ENCODE measurements around the gene RNF182. TPM values are rescaled to one million over a fixed set of nuclear protein-coding genes. Genes with fewer than 3 reads are reported as not detected.

Gene RNF182
- total RNA-seq, 2 experiments from 2014 or later: 0.11 to 0.20 TPM

GRCh38 chr6:13915561-13916229, 9.1 kb upstream of the RNF182 start:
- no peak for TF ChIP-seq CTCF (IDR thresholded peaks at IDR 0.05)
- Histone ChIP-seq H3K36me3 (ENCODE audit: insufficient read depth, low read length) (no peaks in the 10 kb centered on the region), H3K4me1 (ENCODE audit: insufficient read depth, low read length) (no peaks in the 10 kb centered on the region), H3K27me3 (ENCODE audit: control insufficient read depth in 1 of 2, insufficient read depth in 2 of 2, low read length in 2 of 2) (peaks cover 5 to 6% of the 10 kb centered on the region in 2 experiments), H3K27ac (ENCODE audit: low read depth in 1 of 2, low read length in 2 of 2) (no peak overlapping the region), H3K4me3 (ENCODE audit: low read length) (no peak overlapping the region), H3K9me3 (ENCODE audit: control insufficient read depth in 1 of 2, insufficient read depth in 1 of 2, low read length in 2 of 2) (no peaks in the 10 kb centered on the region)
- ChIA-PET CTCF (no interaction called here), POLR2A (no interaction called here)
- DNase-seq (no peak), ATAC-seq (ENCODE audit: poor library complexity) (no peak)
- Mint-ChIP-seq H3K27me3 (peaks cover 46% of the 10 kb centered on the region), H3K36me3 (ENCODE audit: low read depth) (no peaks in the 10 kb centered on the region), H3K4me1 (ENCODE audit: low read depth) (no peaks in the 10 kb centered on the region), H3K4me3 (no peak overlapping the region), H3K27ac (no peak overlapping the region), H3K9me3 (no peaks in the 10 kb centered on the region)
- intact Hi-C loops (cut with DNase I, micrococcal nuclease): no loop called here

- ATAC-seq (ENCODE audit: poor library complexity) (no peak), DNase-seq (no peak)
- Histone ChIP-seq H3K4me1 (ENCODE audit: insufficient read depth, low read length) (no peaks in the 10 kb centered on the region), H3K36me3 (ENCODE audit: insufficient read depth, low read length) (no peaks in the 10 kb centered on the region), H3K27me3 (ENCODE audit: control insufficient read depth in 1 of 2, insufficient read depth in 2 of 2, low read length in 2 of 2) (peaks cover 5 to 9% of the 10 kb centered on the region in 2 experiments), H3K27ac (ENCODE audit: low read depth in 1 of 2, low read length in 2 of 2) (no peak overlapping the region), H3K4me3 (ENCODE audit: low read length) (no peak overlapping the region), H3K9me3 (ENCODE audit: control insufficient read depth in 1 of 2, insufficient read depth in 1 of 2, low read length in 2 of 2) (no peaks in the 10 kb centered on the region)
- H3K9me3 Mint-ChIP-seq: no peaks in the 10 kb centered on the region
- H3K4me3 Mint-ChIP-seq: no peak overlapping the region
- intact Hi-C loops (cut with DNase I, micrococcal nuclease): no loop called here
- no peaks in the 10 kb centered on the region for H3K36me3 Mint-ChIP-seq (ENCODE audit: low read depth)
- no peak overlapping the region for H3K27ac Mint-ChIP-seq
- H3K4me1 Mint-ChIP-seq (ENCODE audit: low read depth): no peaks in the 10 kb centered on the region
- ChIA-PET CTCF (no interaction called here), POLR2A (no interaction called here)
- peaks cover 46% of the 10 kb centered on the region for H3K27me3 Mint-ChIP-seq
- no peak for TF ChIP-seq CTCF (IDR thresholded peaks at IDR 0.05)
These were observed 8.4 kb upstream of the RNF182 start for GRCh38 chr6:13916230-13916944.

GRCh38 chr6:13917141-13917540, 7.6 kb upstream of the RNF182 start:
- Histone ChIP-seq H3K36me3 (ENCODE audit: insufficient read depth, low read length) (no peaks in the 10 kb centered on the region), H3K9me3 (ENCODE audit: control insufficient read depth in 1 of 2, insufficient read depth in 1 of 2, low read length in 2 of 2) (no peaks in the 10 kb centered on the region), H3K27me3 (ENCODE audit: control insufficient read depth in 1 of 2, insufficient read depth in 2 of 2, low read length in 2 of 2) (peaks cover 5 to 9% of the 10 kb centered on the region in 2 experiments), H3K4me1 (ENCODE audit: insufficient read depth, low read length) (no peaks in the 10 kb centered on the region), H3K4me3 (ENCODE audit: low read length) (no peak overlapping the region), H3K27ac (ENCODE audit: low read depth in 1 of 2, low read length in 2 of 2) (no peak overlapping the region)
- H3K27ac Mint-ChIP-seq: no peak overlapping the region
- ChIA-PET POLR2A (no interaction called here), CTCF (no interaction called here)
- no peak for TF ChIP-seq CTCF (IDR thresholded peaks at IDR 0.05)
- no peaks in the 10 kb centered on the region for H3K9me3 Mint-ChIP-seq
- no peak for ATAC-seq (ENCODE audit: poor library complexity)
- no peaks in the 10 kb centered on the region for H3K4me1 Mint-ChIP-seq (ENCODE audit: low read depth)
- H3K27me3 Mint-ChIP-seq: peaks cover 46% of the 10 kb centered on the region
- DNase-seq: no peak
- intact Hi-C loops (cut with DNase I, micrococcal nuclease): no loop called here
- H3K4me3 Mint-ChIP-seq: no peak overlapping the region
- H3K36me3 Mint-ChIP-seq (ENCODE audit: low read depth): no peaks in the 10 kb centered on the region

Measured in CD4-positive, alpha-beta T cell (primary cell).